ENCODE results near the gene COL4A2. TPM values are rescaled to one million over a fixed set of nuclear protein-coding genes. Genes with fewer than 3 reads are reported as not detected.

COL4A2 gene
- total RNA-seq, 1 donor from 2014 or later: 273 TPM

DNA sequence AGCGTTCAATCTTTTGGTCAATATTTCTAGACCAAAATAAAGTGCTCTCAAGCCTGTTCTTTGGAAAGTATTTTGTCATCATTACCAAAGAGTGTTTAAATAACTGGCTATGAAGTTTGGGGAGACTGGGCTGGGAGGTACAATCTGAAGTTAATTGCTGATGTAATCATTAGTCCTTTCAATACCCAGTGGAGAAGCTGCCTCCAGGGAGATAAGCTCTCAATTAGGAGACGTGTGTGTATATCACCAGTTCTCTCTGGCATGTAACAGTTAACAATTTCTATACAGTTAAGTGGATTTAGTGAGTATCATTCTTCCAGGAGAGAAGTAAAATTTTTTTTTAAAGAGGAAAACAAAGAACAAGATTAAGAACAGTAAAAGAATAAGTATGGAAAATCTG lies 1.5 kb upstream of the COL4A2 start:
- Histone ChIP-seq H3K4me3 (peak overlapping the region; percentile 71), H3K27ac (peak overlapping the region; percentile 89), H3K4me1 (peaks cover 29% of the 10 kb centered on the region), H3K9me3 (no peaks in the 10 kb centered on the region), H3K36me3 (no peaks in the 10 kb centered on the region), H3K27me3 (peaks cover 14% of the 10 kb centered on the region)
- ATAC-seq (no peak), DNase-seq (no peak)
- intact Hi-C loops (cut with DNase I): loop anchor here (10.0 kb wide), 1 partner anchor 81 kb away; no protein-coding TSS in a partner anchor
- TF ChIP-seq, protein P1, sequence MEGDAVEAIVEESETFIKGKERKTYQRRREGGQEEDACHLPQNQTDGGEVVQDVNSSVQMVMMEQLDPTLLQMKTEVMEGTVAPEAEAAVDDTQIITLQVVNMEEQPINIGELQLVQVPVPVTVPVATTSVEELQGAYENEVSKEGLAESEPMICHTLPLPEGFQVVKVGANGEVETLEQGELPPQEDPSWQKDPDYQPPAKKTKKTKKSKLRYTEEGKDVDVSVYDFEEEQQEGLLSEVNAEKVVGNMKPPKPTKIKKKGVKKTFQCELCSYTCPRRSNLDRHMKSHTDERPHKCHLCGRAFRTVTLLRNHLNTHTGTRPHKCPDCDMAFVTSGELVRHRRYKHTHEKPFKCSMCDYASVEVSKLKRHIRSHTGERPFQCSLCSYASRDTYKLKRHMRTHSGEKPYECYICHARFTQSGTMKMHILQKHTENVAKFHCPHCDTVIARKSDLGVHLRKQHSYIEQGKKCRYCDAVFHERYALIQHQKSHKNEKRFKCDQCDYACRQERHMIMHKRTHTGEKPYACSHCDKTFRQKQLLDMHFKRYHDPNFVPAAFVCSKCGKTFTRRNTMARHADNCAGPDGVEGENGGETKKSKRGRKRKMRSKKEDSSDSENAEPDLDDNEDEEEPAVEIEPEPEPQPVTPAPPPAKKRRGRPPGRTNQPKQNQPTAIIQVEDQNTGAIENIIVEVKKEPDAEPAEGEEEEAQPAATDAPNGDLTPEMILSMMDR (IDR thresholded peaks at IDR 0.05): no peak

DNA sequence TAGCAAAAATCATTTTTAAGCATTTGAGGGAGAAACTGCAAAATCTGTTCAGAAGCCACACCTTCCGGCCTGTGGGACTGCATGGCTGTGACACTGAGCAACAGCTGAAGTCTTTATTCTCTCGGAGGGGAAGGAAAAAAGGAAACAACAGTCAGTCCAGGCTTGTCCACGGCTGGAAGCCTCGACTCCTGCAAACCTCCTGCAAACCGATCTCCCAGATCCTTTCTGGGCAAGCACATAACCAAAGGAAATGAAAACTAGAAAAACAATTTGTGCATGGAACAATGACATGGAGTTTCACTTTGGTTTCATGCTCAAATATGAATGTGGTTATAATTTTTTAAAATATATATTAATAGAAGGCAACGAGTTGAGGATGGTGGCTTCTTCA lies 1.1 kb upstream of the COL4A2 start:
- ATAC-seq (no peak), DNase-seq (no peak)
- Histone ChIP-seq H3K4me3 (peak overlapping the region; percentile 71), H3K27me3 (peaks cover 17% of the 10 kb centered on the region), H3K27ac (peak overlapping the region; percentile 89), H3K9me3 (no peaks in the 10 kb centered on the region), H3K4me1 (peaks cover 29% of the 10 kb centered on the region), H3K36me3 (no peaks in the 10 kb centered on the region)
- intact Hi-C loops (cut with DNase I): loop anchor here (10.0 kb wide), 1 partner anchor 81 kb away; no protein-coding TSS in a partner anchor
- TF ChIP-seq, protein P1 (IDR thresholded peaks at IDR 0.05): no peak

DNA sequence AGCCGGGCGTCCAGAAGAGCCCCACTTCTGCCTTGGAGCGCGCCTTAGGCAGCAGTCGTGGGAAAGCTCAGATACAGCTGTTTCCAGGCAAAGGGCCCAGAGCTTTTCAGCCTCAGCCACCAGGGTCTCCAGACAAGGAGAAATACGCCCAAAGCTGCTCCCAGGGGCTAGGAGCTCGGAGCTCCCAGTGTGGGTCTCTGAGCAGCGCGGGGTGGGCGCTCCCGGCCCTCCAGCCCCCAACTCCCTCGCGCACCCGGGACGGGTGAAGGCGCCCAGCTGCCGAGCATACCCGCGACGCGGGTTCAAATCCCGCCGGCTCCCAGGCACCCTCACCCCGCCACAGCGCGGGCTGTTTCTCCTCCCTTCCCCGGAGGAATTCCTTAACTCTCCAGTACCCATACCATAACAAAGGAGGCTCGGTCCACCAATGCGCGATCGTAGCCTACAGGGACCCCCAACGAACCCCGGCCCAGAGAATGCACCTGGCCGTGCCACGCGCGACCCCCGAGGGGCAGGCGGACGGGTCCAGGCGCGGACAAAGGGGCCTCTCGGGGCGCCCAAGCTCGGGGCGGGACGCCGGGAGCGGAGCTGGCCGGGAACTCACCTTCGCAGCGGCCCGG lies 634 bp upstream of the COL4A2 start:
- H3K9me3 ChIP-seq: no peaks in the 10 kb centered on the region
- DNase-seq (no peak), ATAC-seq (no peak)
- intact Hi-C loops (cut with DNase I): loop anchor here (10.0 kb wide), 1 partner anchor 82 kb away; no protein-coding TSS in a partner anchor
- peak overlapping the region; percentile 71 for H3K4me3 ChIP-seq
- peaks cover 28% of the 10 kb centered on the region for H3K4me1 ChIP-seq
- H3K36me3 ChIP-seq: no peaks in the 10 kb centered on the region
- H3K27me3 ChIP-seq: peaks cover 20% of the 10 kb centered on the region
- H3K27ac ChIP-seq: peak overlapping the region; percentile 89
- TF ChIP-seq, protein P1 (IDR thresholded peaks at IDR 0.05): no peak

DNA sequence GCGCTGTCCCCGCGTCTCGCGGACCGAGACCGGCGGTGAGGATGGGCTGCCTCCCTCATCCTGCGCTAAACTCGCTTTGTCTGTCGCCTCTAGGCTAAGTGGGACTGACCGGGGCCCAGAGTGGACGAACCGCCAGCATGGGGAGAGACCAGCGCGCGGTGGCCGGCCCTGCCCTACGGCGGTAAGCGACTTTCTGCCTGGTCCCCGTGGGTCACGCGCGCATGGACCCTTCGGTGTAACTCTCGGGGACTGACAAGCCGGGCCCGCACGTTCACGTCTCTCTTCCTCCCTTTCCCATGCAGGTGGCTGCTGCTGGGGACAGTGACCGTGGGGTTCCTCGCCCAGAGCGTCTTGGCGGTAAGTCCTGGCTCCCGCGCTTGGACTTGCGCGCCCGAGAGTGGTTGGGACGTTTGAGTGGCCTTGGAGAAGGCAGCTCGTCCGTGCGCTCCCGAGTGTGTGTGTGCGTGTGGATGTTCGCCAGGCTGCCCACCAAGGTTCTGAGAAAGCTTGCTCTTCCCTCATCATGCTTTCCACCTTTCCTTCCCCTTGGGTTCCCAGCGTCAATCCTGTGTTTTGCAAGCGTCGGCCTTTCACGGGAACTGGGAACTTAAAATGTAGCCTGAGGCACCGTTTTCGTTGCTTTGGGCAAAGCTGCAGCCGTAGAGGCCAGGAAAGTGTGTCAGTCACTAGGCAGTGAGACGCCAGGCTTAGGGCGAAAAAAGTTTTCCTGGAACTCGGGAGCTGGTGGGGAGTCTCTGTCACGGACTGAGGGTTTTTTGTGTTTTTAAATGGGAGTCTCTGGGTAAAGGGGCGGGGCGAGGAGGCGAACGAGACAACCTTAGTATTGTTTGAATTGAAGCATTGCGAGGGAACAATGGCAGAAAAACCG lies 927 bp downstream of the COL4A2 start:
- peak overlapping the region; percentile 89 for H3K27ac ChIP-seq
- no peaks in the 10 kb centered on the region for H3K36me3 ChIP-seq
- peaks cover 25% of the 10 kb centered on the region for H3K27me3 ChIP-seq
- DNase-seq: no peak
- intact Hi-C loops (cut with DNase I): loop anchor here (10.0 kb wide), 1 partner anchor 83 kb away; no protein-coding TSS in a partner anchor
- peaks cover 31% of the 10 kb centered on the region for H3K4me1 ChIP-seq
- ATAC-seq: peak; percentile 11
- no peaks in the 10 kb centered on the region for H3K9me3 ChIP-seq
- TF ChIP-seq, protein P1 (IDR thresholded peaks at IDR 0.05): no peak
- H3K4me3 ChIP-seq: peak overlapping the region; percentile 71

DNA sequence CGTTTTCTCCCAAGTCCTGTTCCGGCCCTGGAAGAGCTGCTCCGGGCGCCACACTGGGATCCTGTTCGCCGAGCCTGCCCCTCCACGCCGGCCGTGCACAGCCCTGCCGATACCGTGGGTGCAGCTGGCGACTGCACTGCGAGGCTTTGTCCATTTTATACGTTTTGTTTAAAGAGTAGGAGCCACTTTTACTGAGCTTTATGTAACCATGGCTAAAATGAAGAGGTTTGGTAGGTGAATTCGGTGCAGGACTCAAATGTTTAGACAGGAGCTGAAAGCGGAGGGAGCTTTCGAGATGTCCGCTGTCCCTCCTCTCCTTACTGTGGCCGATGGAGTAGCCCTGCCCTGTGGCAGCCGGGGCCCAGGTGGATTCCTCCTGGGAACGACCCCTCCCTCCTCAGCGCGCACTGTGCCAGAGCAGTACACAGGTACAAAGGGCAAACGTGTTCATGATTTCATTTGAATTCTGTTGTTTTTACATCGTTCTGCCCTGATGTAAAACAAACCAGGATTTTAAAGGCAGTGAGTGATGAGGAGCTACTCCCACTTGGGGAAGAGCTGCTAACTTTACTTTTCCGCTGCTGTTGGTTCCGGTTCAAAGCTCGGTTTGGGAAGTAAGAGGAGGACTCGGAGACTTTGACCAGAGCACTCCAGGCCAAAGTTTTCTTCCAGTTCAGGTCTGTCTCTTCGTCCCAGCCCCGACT lies 1.7 kb downstream of the COL4A2 start:
- intact Hi-C loops (cut with DNase I): loop anchor here (10.0 kb wide), 1 partner anchor 84 kb away; no protein-coding TSS in a partner anchor
- H3K27ac ChIP-seq: peak overlapping the region; percentile 89
- DNase-seq (no peak), ATAC-seq (peak; percentile 42)
- TF ChIP-seq, protein P1 (IDR thresholded peaks at IDR 0.05): no peak
- no peaks in the 10 kb centered on the region for H3K9me3 ChIP-seq
- H3K4me3 ChIP-seq: peak overlapping the region; percentile 71
- peaks cover 27% of the 10 kb centered on the region for H3K4me1 ChIP-seq
- H3K27me3 ChIP-seq: peaks cover 25% of the 10 kb centered on the region
- no peaks in the 10 kb centered on the region for H3K36me3 ChIP-seq
